ENCODE data around the gene GUSB.

GUSB gene

GRCh38 chr7:65915921-65916657, 65.9 kb downstream of the GUSB start:
- TF ChIP-seq, protein P1, sequence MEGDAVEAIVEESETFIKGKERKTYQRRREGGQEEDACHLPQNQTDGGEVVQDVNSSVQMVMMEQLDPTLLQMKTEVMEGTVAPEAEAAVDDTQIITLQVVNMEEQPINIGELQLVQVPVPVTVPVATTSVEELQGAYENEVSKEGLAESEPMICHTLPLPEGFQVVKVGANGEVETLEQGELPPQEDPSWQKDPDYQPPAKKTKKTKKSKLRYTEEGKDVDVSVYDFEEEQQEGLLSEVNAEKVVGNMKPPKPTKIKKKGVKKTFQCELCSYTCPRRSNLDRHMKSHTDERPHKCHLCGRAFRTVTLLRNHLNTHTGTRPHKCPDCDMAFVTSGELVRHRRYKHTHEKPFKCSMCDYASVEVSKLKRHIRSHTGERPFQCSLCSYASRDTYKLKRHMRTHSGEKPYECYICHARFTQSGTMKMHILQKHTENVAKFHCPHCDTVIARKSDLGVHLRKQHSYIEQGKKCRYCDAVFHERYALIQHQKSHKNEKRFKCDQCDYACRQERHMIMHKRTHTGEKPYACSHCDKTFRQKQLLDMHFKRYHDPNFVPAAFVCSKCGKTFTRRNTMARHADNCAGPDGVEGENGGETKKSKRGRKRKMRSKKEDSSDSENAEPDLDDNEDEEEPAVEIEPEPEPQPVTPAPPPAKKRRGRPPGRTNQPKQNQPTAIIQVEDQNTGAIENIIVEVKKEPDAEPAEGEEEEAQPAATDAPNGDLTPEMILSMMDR (IDR thresholded peaks at IDR 0.05; ENCODE audit: poor library complexity, severe bottlenecking): no peak
- Histone ChIP-seq H3K4me3 (ENCODE audit: severe bottlenecking) (no peak overlapping the region), H3K4me1 (ENCODE audit: insufficient read depth, poor library complexity, severe bottlenecking) (no peaks in the 10 kb centered on the region), H3K27ac (ENCODE audit: poor library complexity, severe bottlenecking) (no peak overlapping the region), H3K27me3 (ENCODE audit: insufficient read depth, poor library complexity, severe bottlenecking) (no peaks in the 10 kb centered on the region), H3K36me3 (ENCODE audit: low read depth) (peaks cover 6% of the 10 kb centered on the region; the same call in 1 of the 2 replicates), H3K9me3 (ENCODE audit: severe bottlenecking) (no peaks in the 10 kb centered on the region)
- ATAC-seq (ENCODE audit: low read depth) (no peak), DNase-seq (ENCODE audit: low spot score) (no peak)

GRCh38 chr7:65912237-65912636, 69.8 kb downstream of the GUSB start:
- no peaks in the 10 kb centered on the region for H3K4me1 ChIP-seq (ENCODE audit: insufficient read depth, poor library complexity, severe bottlenecking)
- H3K27me3 ChIP-seq (ENCODE audit: insufficient read depth, poor library complexity, severe bottlenecking): no peaks in the 10 kb centered on the region
- DNase-seq (ENCODE audit: low spot score) (no peak), ATAC-seq (ENCODE audit: low read depth) (no peak)
- H3K4me3 ChIP-seq (ENCODE audit: severe bottlenecking): no peak overlapping the region
- H3K9me3 ChIP-seq (ENCODE audit: severe bottlenecking): no peaks in the 10 kb centered on the region
- no peaks in the 10 kb centered on the region for H3K36me3 ChIP-seq (ENCODE audit: low read depth)
- TF ChIP-seq, protein P1 (IDR thresholded peaks at IDR 0.05; ENCODE audit: poor library complexity, severe bottlenecking): no peak
- H3K27ac ChIP-seq (ENCODE audit: poor library complexity, severe bottlenecking): no peak overlapping the region

Measured in RWPE2 (cell line).